ENCODE results near the gene R3HDM2.
A peak's percentile ranks its signal among the peaks of the same experiment; 100 is the strongest.

Gene R3HDM2

GRCh38 chr12:57215065-57215464 is 215.8 kb downstream of the R3HDM2 start:
- POLR2A ChIA-PET (ENCODE audit: low non-redundant PET) = no interaction called here
- TF ChIP-seq, protein P1, sequence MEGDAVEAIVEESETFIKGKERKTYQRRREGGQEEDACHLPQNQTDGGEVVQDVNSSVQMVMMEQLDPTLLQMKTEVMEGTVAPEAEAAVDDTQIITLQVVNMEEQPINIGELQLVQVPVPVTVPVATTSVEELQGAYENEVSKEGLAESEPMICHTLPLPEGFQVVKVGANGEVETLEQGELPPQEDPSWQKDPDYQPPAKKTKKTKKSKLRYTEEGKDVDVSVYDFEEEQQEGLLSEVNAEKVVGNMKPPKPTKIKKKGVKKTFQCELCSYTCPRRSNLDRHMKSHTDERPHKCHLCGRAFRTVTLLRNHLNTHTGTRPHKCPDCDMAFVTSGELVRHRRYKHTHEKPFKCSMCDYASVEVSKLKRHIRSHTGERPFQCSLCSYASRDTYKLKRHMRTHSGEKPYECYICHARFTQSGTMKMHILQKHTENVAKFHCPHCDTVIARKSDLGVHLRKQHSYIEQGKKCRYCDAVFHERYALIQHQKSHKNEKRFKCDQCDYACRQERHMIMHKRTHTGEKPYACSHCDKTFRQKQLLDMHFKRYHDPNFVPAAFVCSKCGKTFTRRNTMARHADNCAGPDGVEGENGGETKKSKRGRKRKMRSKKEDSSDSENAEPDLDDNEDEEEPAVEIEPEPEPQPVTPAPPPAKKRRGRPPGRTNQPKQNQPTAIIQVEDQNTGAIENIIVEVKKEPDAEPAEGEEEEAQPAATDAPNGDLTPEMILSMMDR (conservative IDR thresholded peaks at IDR 0.05; ENCODE audit: low read depth) = no peak
- no peak overlapping the region for H3K27ac ChIP-seq

DNA sequence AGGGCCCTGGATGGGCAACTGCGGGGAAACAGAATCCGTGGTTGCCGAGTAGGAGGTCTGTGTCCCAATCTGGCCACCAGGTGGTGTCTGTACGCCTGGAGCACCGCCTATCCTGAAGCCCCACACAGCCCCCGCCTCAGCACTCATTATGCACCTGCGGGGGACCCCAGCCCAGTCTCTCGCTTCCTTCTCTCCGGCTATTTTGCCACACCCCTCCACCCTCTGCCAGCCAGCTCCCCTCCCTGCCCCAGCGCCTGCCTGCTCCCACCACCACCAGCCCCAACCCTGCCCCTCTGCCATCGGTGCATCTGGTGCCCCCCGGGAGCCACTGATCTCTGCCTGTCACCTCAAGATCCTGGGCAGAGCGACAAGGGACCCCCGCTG is 216.5 kb downstream of the R3HDM2 start:
- POLR2A ChIA-PET (ENCODE audit: low non-redundant PET) = no interaction called here
- 0 out of 2 replicates have a peak overlapping the region, but pooled peaks have one; percentile 10 for H3K27ac ChIP-seq
- CTCF ChIA-PET = interaction anchor here (0.7 to 7.0 kb wide), 16 partner anchors 8 to 936 kb away, joined by 3 to 147 read pairs (median 5); partner anchors contain the start of genes INHBE and SHMT2
- TF ChIP-seq, protein P1 (conservative IDR thresholded peaks at IDR 0.05; ENCODE audit: low read depth) = peak; percentile 76
- peak; percentile 67 for DNase-seq (ENCODE audit: low spot score)

More at GRCh38 chr12:57215065-57215464, 215.8 kb downstream of the R3HDM2 start:
- CTCF ChIA-PET = interaction anchor here (0.7 to 7.0 kb wide), 9 partner anchors 8 to 936 kb away, joined by 3 to 147 read pairs (median 9); partner anchors contain the start of gene SHMT2
- DNase-seq (ENCODE audit: low spot score) = no peak

DNA sequence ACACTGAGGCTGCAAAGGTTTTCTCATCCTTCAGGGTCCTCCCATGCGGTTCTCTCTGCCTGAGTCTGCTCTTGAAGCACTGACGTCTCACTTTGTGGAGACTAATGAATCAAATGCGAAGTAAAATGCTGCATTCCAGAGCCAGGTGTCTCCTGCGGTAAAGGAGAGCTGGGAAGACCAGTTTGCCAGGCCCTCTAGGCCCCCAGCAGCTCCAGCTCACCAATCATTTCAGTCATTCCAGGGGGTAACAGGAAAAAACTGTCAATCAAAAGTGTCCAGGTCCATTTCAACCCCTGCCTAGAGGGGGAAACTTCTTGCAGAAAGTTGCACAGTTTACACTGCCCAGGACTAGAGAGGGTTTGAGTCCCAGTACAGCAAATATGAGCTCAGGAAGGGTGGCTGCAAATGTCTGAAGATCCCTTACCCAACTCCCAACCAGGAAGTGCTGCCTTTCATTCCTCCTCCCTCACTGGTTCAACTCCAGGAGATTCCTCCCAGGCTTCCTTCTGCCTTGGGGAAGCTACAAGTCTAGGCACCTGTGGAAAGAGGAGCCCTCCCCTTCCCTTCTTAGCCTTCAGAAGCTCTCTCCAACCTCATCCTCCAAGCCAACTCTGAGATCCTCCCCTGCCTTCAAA is 217.0 kb downstream of the R3HDM2 start:
- ChIA-PET CTCF (interaction anchor here (0.5 to 7.0 kb wide), 20 partner anchors 11 to 935 kb away, joined by 3 to 147 read pairs (median 4); partner anchors contain the start of genes INHBE and SHMT2), POLR2A (ENCODE audit: low non-redundant PET) (no interaction called here)
- no peak for DNase-seq (ENCODE audit: low spot score)
- TF ChIP-seq, protein P1 (conservative IDR thresholded peaks at IDR 0.05; ENCODE audit: low read depth) = no peak
- H3K27ac ChIP-seq = 0 out of 2 replicates have a peak overlapping the region, but pooled peaks have one; percentile 10

GRCh38 chr12:57213058-57213715 is 217.7 kb downstream of the R3HDM2 start:
- ChIA-PET POLR2A (ENCODE audit: low non-redundant PET) (no interaction called here), CTCF (interaction anchor here (0.5 to 7.0 kb wide), 14 partner anchors 12 to 314 kb away, joined by 3 to 147 read pairs (median 6); partner anchors contain the start of gene SHMT2)
- peak; percentile 84 for DNase-seq (ENCODE audit: low spot score)
- TF ChIP-seq, protein P1 (conservative IDR thresholded peaks at IDR 0.05; ENCODE audit: low read depth) = peak; percentile 93
- peak overlapping the region; percentile 49 for H3K27ac ChIP-seq

GRCh38 chr12:57212701-57213057 is 218.2 kb downstream of the R3HDM2 start:
- ChIA-PET CTCF (interaction anchor here (0.8 to 7.0 kb wide), 9 partner anchors 15 to 250 kb away, joined by 3 to 147 read pairs (median 11); partner anchors contain the start of gene SHMT2), POLR2A (ENCODE audit: low non-redundant PET) (no interaction called here)
- peak overlapping the region; percentile 49 for H3K27ac ChIP-seq
- TF ChIP-seq, protein P1 (conservative IDR thresholded peaks at IDR 0.05; ENCODE audit: low read depth) = no peak
- DNase-seq (ENCODE audit: low spot score) = no peak
